HG03432 (cell line): ENCODE data around the gene STAG1.
"Not testable (repeated sequence)": the region's sequence is repeated elsewhere in the genome, so short reads cannot be mapped to it uniquely, and the experiment has no call there.

Experiments
- ATAC-seq: cut with Tn5 transposase; IDR thresholded peaks from one replicate; pipeline ENCODE4 v1.9.1; 2021; ENCODE audit warnings: mild to moderate bottlenecking, moderate library complexity; ENCODE audit not compliant: unreplicated experiment

STAG1 gene

DNA sequence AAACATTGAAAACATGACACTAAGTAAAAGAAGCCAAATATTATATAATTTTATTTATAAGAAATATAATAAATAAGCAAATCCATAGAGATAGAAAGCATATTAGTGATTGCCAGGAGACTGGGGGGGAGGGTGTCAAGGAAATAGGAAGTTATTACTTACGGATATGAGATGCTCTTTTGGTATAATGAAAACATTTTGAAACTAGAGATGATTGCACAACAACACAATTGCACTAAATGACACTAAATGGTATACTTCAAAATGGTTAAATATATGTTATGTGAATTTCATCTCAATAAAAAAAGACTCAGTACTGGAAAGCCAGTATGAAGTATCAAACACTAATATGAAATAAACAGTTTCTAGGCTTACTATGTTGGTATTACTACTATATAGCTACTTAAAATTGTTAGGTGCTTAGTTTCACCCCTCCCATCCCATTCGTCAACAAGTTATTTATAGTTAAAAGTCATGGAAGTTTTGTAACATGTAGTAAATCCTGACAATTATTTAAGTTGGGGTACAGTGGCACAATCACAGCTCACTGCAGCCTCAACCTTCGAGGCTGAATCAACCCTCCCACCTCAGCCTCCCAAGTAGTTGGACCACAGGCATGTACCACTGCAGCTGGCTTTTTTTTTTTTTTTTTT is 43.7 kb downstream of the STAG1 start:
- no peak for ATAC-seq

DNA sequence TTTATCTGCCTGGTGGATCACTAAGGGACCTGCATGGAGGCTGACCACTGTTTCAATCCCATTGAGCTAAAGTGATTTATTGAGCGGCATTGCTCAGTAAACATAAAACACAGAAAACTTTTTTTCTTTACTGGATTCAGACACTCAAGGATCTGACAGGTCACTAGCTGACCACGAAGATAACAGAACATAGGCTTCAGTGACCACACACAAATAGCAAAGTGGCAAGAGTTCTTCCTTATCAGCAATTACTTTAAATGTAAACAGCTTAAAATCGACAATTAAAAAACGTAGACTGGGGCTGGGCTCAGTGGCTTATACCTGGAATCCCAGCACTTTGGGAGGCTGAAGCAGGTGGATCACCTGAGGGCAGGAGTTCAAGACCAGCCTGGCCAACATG is 48.7 kb downstream of the STAG1 start:
- ATAC-seq, result no peak

DNA sequence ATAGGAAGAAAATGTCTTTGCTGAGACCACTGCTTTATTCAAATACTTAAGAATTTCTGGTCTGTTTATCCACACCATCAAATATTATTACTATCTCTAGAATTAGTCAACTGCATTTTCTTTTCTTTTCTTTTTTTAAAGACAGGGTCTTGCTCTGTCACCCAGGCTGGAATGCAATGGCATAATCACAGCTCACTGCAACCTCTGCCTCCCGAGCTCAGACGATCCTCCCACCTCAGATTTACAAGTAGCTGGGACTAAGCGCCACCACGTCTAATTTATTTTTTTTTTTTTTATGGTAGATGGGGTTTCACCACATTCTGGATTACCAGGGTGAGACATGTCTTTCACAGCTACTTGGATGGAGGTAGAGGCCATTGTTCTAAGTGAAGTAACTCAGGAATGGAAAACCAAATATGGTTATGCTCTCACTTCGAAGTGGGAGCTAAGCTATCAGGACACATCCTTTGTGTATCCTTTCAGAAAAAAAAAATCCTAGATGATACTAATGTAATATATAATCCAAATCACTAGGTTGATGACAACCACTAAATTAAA is 52.8 kb downstream of the STAG1 start:
- ATAC-seq, result no peak

DNA sequence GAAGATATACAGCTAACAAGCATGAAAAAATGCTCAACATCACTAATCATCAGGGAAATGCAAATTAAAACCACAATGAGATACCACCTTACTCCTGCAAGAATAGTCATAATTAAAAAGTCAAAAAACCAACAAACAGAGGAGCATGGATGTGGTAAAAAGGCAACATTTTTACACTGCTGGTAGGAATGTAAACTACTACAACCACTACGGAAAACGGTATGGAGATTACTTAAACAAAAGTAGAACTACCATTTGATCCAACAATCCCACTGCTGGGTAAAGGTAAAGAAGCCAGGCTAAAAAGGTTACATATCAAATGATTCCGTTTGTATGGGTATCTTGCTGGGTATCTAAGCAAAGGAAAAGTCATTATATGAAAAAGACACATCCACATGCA is 53.8 kb downstream of the STAG1 start:
- ATAC-seq, result no peak

DNA sequence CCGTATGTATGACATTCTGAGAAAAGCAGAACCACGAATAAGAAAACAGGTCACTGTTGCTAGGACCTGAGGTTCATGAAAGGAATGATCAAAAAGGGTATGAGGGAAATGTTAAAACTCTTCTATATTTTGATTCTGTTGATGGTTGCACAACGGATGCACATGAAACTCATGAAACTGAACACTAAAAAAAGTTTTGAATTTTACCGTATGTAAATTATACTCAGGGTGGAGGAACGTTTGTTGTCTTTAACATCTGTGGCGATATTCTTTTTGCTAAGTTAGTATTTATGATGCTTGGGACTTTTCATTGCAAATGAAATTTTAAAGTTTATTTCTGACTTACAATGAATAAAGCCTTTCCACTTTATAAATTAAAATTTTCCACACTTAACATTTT is 55.4 kb downstream of the STAG1 start:
- ATAC-seq, result no peak

DNA sequence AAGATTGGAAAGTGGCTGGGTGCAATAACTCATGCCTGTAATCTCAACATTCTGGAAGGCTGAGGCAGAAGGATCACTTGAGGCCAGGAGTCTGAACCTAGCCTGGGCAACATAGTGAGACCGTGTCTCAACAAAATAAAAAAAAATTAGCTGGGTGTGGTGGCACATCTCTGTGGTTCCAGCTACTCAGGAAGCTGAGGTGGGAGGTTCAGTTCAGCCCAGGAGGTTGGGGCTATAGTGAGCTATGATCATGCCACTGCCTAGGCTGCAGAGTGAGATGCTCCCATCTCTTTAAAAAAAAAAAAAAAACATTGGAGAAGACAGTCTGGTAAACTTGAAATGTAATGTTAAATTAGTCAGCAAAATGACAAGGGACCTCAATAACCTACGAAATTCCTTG is 57.9 kb downstream of the STAG1 start:
- ATAC-seq, result no peak

DNA sequence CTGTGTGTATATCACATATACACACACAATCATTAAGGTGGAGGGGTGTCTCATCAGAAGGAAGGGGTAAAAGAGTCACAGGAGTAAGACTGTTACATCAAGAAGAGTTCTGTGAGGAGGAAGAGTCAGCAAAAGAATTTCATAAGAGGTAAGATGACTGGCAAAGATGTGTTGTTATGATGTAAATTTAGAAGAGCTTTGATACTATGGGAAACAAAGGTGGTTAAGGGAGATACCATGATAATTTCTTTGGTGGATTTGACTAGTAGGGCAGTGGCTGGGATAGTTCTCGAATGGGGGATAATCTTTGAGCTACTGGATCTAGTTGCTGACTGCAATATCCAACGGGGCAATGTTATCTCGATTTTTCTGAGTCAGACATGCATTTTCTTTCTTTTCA is 61.6 kb downstream of the STAG1 start:
- ATAC-seq, result no peak

DNA sequence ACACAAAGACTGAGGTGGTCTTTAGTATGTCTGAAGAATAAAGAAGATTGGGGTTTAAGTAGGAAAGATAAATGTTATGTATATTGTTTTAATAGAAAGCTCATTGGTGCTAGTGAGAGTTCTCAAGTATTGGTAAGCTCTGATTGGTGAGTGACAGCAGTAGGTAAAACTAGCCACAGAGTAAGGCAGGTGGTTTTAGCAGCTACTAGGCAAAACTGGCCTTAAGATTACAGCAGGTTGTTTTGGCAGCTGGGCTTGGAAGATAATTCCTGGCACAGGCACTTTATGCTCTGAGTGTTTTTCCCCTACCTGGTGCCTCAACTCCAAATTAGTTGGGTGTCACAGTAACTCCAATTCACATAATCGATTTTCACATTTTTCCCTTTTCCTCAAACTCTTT is 66.3 kb downstream of the STAG1 start:
- ATAC-seq, result no peak

DNA sequence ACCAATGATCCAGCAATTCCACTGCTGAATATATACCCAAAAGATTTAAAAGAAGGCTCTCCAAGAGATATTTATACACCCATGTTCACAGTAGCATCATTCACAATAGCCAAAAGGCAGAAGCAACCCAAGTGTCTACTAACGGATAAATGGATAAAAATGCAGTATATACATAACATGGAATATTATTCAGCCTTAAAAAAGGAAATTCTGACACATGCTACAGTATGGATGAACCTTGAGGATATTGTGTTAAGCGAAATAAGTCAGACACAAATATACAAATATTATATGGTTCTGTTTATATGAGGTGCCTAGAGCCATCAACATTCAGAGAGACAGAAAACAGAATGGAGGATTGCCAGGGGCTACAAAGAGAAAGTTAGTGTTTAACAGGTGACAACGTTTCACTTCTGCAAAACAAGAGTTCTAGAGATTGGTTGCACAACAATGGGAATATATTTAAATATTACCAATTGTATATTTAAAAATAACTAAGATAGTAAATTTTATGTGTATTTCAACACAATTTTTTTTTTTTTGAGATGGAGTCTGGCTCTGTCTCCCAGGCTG is 69.4 kb downstream of the STAG1 start:
- ATAC-seq, result no peak

DNA sequence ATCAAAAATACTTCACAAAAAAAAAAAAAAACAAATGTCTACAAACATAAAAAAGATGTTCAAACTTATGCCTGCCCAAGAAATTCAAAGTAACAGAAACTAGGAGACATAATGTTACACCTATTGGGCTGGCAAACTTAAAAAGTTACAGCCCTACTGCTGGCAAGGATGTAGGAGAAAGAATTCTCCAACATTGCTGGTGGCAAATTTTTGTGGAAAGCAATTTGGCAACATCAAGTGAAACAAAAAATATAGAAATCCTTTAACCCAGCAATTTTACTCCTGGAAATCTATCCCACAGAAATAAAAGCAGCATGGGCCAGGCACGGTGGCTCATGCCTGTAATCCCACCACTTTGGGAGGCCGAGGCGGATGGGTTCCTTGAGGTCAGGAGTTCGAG is 73.2 kb downstream of the STAG1 start:
- ATAC-seq, result no peak

DNA sequence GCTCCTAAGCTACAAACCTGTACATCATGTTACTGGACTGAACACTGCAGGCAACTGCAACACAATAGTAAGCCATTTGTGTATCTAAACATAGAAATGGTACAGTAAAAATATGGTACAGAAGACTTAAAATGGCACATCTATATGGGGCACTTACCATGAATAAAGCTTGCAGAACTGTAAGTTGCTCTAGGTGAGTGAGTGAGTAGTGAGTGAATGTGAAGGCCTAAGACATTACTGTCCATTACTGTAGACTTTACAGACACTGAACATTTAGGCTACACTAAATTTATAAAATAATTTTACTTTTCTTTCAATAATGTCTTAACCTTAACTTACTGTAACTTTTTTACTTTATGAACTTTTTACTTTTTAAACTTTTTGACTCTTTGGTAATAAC is 76.2 kb downstream of the STAG1 start:
- no peak for ATAC-seq

DNA sequence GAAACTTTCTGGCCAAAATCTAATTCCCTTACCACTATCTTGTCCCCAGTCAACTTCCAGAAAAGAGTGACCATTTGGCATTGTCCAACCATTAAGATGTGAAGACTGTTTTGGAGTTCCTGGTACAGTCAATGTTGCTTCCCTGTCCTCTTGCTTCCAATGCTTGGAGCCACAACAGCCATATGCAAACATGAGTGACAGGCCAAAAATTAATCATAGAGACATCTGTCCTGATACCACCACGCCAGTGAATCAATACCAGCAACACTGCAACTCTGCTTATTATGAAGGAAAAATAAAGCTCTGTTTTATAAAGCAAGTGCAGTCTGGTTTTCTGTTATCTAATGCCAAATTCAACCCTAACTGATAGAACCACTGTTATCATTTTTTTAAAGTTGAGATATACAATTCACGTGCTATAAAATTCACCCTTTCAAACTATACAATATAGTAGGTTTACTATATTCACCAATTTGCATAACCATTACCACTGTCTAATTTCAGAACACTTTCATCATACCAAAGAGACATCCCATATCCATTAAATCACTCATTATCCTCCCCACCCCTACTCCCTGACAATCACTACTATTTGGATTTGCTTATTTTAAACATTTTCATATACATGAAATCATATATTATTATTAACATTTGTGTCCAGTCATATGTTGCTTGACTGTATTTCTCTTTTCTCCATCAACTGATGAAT is 76.9 kb downstream of the STAG1 start:
- ATAC-seq, result no peak

DNA sequence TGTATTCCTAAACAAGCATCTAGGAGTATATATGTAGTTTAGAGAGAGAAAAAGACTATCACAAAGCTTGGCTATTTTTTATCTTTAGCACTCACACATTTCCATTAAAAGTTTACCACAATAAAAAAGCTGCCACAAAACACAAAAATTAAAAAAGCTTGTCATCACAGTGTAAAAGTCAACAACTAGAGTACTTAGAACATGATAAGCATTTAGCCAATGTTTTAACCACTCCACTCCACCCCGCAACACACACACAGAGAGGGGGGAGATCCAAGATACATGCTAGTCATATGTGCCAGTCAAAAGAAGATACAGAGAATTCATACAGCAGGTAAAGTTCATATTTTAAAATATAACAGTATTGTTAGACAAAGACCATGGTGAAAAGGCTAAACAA is 79.7 kb downstream of the STAG1 start:
- ATAC-seq, result no peak

DNA sequence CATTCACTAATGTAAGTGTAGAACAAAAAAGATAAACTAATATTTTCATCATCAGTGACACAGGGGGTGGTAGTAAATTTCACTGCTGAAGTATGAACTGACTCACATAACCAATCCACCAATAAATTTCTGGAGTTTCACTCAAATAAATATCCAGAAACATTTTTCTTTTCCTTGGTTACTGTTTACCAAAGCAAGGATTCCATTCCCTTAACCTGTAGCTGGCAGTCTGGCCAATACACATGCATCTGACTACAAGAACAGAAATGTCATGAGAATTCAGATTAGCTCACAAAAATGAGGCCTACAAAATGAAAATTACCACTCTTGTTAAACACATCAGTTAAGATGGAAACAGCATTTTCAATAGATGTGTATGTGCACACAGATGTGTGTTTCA is 80.3 kb downstream of the STAG1 start:
- no peak for ATAC-seq

DNA sequence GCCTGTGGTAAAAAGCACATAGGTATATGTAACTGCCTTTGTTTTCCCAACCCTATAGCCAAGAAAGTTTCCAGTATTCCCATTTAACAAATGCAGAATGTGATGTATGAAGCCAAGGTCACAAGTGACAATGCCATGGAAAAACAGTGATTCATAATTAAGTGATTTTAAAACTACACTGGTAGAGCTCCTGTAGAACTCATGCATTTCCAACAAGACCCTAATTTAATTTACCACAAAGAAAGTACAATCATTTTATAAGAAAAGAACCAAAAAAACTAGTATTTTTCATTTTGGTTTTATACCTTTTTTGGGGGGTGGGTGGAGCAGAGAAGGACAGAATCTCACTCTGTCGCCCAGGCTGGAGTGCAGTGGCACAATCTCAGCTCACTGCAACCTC is 82.0 kb downstream of the STAG1 start:
- no peak for ATAC-seq

DNA sequence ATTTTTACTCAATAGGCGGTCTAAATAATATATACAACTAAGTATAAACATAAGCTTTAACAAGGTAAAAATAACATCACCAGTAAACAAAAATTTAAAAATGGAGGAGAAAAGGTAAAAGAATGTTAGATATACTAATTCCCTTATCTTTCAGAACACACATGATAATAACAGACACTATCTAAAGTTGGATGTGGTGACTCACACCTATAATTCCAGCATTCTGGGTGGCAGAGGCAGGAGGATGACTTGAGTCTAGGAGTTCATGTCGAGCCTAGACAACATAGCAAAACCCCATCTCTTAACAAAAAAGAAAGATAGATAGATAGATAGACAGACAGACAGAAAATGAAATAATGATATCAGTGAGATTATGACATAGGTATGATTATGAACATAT is 85.1 kb downstream of the STAG1 start:
- ATAC-seq, result no peak

DNA sequence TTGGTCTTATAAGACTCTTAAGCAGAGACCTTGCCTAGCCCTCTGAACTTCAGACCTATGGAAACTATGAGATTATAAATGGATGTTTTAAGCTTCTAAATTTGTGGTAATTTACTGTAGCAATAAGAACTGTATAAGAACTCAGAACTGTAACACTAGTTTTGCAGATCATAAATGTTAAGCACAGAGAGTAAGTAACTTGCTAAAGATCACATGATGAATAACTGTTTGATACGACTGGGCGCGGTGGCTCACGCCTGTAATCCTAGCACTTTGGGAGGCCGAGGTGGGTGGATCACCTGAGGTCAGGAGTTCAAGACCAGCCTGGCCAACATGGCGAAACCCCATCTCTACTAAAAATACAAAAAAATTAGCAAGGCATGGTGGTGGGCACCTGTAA is 85.9 kb downstream of the STAG1 start:
- ATAC-seq, result not testable (repeated sequence)

DNA sequence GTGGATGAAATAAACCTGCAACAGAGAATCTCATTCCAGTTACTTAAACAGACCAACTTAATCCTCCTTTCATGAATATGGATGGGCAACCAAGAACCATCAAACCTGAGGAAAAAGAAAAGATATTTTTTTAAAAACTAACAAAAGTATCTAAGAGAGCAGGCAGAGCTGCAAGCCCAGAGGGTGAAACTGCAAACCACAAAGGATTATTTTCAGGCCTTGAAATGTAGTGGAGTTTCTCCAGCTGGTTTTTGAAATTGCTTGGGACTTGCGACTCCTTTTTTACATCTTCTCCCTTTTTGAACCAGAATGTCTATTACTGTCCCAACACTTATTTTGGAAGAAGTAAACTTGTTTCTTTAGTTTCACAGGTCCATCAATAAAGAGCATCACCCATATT is 87.4 kb downstream of the STAG1 start:
- no peak for ATAC-seq

DNA sequence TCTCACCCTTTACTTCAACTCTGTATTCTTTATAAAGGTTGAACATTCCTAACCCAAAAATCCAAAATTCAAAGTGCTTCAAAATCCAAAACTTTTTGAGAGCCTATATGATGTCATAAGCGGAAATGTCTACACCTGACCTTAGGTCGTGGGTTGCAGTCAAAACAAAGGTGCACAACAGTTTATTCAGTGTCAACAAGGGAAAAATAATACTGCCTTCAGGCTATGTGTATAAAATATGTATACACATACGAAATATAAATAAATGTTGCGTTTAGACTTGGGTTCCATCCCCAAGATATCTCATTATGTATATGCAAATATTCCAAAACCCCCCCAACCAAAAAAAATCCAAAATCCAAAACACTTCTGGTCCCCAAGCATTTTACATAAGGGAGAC is 90.9 kb downstream of the STAG1 start:
- no peak for ATAC-seq

DNA sequence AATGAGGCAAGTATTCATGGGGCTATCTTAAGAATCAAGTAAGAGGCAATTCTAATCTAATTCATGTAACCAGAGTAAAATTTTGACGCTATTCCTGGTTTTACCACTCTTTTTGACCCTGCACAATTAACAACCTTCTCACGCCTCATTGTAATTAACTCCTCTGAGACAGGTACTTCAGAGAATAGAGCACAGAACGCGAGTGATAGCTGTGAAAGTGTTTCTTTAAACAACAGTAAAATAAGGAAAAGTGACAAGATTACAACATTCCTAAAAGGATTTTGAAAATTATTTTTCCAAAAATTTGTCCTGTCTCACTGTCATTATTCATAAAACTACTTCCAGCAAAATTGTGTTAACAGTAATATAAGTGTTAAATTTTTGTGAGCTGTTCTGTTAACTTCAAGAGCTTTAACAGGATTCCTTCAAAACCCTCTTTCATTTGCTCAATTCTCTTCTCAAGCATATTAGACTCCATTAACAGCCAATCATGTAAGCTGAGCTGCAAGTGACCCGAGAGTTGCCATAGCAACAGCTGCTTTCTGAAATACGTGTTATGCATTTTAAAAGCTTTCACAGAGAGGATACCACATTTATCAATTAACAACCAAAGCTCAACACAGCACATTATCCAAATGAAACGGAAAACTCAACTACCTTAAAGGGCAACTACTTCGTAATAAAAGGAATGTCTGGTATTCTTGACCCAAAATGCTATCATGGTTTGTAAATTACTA is 93.1 kb downstream of the STAG1 start:
- ATAC-seq, result no peak

DNA sequence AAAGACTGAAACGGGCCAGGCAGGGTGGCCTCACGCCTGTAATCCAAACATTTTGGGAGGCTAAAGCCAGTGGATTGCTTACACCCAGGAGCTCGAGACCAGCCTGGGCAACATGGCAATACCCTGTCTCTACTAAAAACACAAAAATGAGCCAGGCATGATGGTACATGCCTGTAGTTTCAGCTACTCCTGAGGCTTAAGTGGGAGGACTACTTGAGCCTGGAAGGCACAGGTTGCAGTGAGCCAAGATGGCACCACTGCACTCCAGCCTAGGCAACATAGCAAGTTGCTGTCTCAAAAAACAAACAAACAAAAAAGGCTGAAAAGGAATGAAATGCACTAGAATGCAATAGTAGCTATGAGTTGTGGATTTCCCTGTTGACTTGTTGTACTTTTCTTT is 94.7 kb downstream of the STAG1 start:
- no peak for ATAC-seq

DNA sequence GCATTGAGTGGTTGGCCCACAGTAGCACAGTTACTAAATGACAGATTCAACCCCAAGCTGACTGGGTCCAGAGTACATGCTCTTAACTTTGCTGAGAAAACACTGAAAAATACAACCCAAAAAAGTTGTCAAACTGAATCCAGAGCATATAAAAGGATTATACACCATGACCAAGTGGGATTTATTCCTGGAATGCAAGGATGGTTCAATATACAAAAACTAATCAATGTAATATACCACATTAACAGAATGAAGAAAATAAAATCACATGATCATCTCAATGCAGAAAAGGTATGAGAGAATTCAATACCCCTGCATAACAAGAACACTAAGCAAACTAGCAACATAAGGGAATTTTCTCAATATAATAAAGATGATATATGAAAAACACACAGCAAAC is 98.5 kb downstream of the STAG1 start:
- no peak for ATAC-seq
